HepG2 (cell line): ENCODE results near the gene ADGRB3. TPM values are rescaled to one million over a fixed set of nuclear protein-coding genes. Genes with fewer than 3 reads are reported as not detected.

ENCODE experiments used
- ARID3A ChIP-seq: IDR thresholded peaks from 2 replicates; pipeline ENCODE4 v1.6.1; 2012; ENCODE audit warnings: low read depth, low read length, improper control_type of control experiment
- BHLHE40 ChIP-seq: IDR thresholded peaks from 2 replicates; pipeline ENCODE4 v1.6.1; 2011; ENCODE audit warnings: low read length, improper control_type of control experiment
- CCDC6 ChIP-seq: sonication (generic); formaldehyde crosslinking; IDR thresholded peaks from 2 replicates; pipeline ENCODE4 v1.8.1; 2022; ENCODE audit warnings: mild to moderate bottlenecking, missing genetic modification reagents, moderate library complexity
- EEA1 ChIP-seq: sonication (generic); formaldehyde crosslinking; IDR thresholded peaks from 2 replicates; pipeline ENCODE4 v1.5.1; 2020; ENCODE audit warnings: mild to moderate bottlenecking, missing genetic modification reagents, borderline replicate concordance
- FOXA1 ChIP-seq, 2 experiments: fragments of 450-650 bp in 1 of 2; sonication (generic) in 1 of 2; formaldehyde crosslinking in 1 of 2; IDR thresholded peaks; 2 replicates each; pipeline versions ENCODE4 v1.4.0 to v1.6.1; 2016 to 2020; ENCODE audit warnings: missing genetic modification reagents in 1 of 2
- FOXO1 ChIP-seq: sonication (generic); formaldehyde crosslinking; IDR thresholded peaks from 2 replicates; pipeline ENCODE4 v1.4.0; 2020; ENCODE audit warnings: missing genetic modification reagents
- GABPB1 ChIP-seq: IDR thresholded peaks from 2 replicates; pipeline ENCODE4 v1.6.1; 2016; ENCODE audit warnings: mild to moderate bottlenecking, missing genetic modification reagents, moderate library complexity, missing compliant biosample characterization
- KDM4B ChIP-seq: sonication (generic); formaldehyde crosslinking; IDR thresholded peaks from 2 replicates; pipeline ENCODE4 v1.4.0; 2020; ENCODE audit warnings: missing genetic modification reagents
- KDM5A ChIP-seq: fragments of 200-600 bp; sonication (generic); IDR thresholded peaks from 2 replicates; pipeline ENCODE4 v1.7.0; 2018; ENCODE audit warnings: antibody characterized with exemption, mild to moderate bottlenecking, low read length, borderline replicate concordance
- NAIF1 ChIP-seq: sonication (generic); formaldehyde crosslinking; IDR thresholded peaks from 2 replicates; pipeline ENCODE4 v1.5.0; 2020; ENCODE audit warnings: mild to moderate bottlenecking, missing genetic modification reagents, borderline replicate concordance
- NFE2L1 ChIP-seq: sonication (generic); formaldehyde crosslinking; IDR thresholded peaks from 2 replicates; pipeline ENCODE4 v1.4.0; 2020; ENCODE audit warnings: missing genetic modification reagents, mild to moderate bottlenecking, borderline replicate concordance
- POGZ ChIP-seq: sonication (generic); formaldehyde crosslinking; IDR thresholded peaks from 2 replicates; pipeline ENCODE4 v1.4.0; 2020; ENCODE audit warnings: mild to moderate bottlenecking, missing genetic modification reagents
- RBM39 ChIP-seq: fragments of 200-400 bp; formaldehyde crosslinking; IDR thresholded peaks from one replicate; pipeline ENCODE4 v1.6.1; 2018; ENCODE audit warnings: antibody characterized with exemption, mild to moderate bottlenecking, low read depth, low read length; ENCODE audit not compliant: poor library complexity, severe bottlenecking
- RORA ChIP-seq: sonication (generic); formaldehyde crosslinking; IDR thresholded peaks from 2 replicates; pipeline ENCODE4 v1.5.0; 2020; ENCODE audit warnings: mild to moderate bottlenecking, missing genetic modification reagents, moderate library complexity
- STAT5B ChIP-seq: sonication (generic); formaldehyde crosslinking; IDR thresholded peaks from 2 replicates; pipeline ENCODE4 v1.4.0; 2020; ENCODE audit warnings: missing genetic modification reagents
- SYNCRIP ChIP-seq: fragments of 200-400 bp; formaldehyde crosslinking; IDR thresholded peaks from 2 replicates; pipeline ENCODE4 v1.6.1; 2018; ENCODE audit warnings: mild to moderate bottlenecking, low read depth, low read length; ENCODE audit not compliant: insufficient read depth
- TBP ChIP-seq: sonication (generic); formaldehyde crosslinking; IDR thresholded peaks from 2 replicates; pipeline ENCODE4 v1.5.0; 2020; ENCODE audit warnings: missing genetic modification reagents
- ZNF205 ChIP-seq: IDR thresholded peaks from 2 replicates; pipeline ENCODE4 v1.6.1; 2018; ENCODE audit warnings: missing biosample characterization, missing genetic modification reagents
- ZNF296 ChIP-seq: sonication (generic); formaldehyde crosslinking; conservative IDR thresholded peaks from 2 replicates; pipeline ENCODE4 v1.5.0; 2020; ENCODE audit warnings: mild to moderate bottlenecking, missing genetic modification reagents
- ZNF430 ChIP-seq: sonication (generic); formaldehyde crosslinking; IDR thresholded peaks from 2 replicates; pipeline ENCODE4 v1.9.0; 2021; ENCODE audit warnings: mild to moderate bottlenecking, missing genetic modification reagents
- ZNF567 ChIP-seq: sonication (generic); formaldehyde crosslinking; IDR thresholded peaks from 2 replicates; pipeline ENCODE4 v1.8.1; 2023; ENCODE audit warnings: mild to moderate bottlenecking, missing genetic modification reagents, borderline replicate concordance
- ZNF83 ChIP-seq: sonication (generic); formaldehyde crosslinking; IDR thresholded peaks from 2 replicates; pipeline ENCODE4 v1.4.0; 2020; ENCODE audit warnings: missing genetic modification reagents, mild to moderate bottlenecking, borderline replicate concordance
- ZSCAN20 ChIP-seq: sonication (generic); formaldehyde crosslinking; IDR thresholded peaks from 2 replicates; pipeline ENCODE4 v1.4.0; 2020; ENCODE audit warnings: missing genetic modification reagents, mild to moderate bottlenecking, borderline replicate concordance
- polyA plus RNA-seq, 8 experiments: library from polyadenylated mRNA; depleted of rRNA in 3 of 8; stranded (reverse) in 7 of 8; unstranded in 1 of 8; fragments of >200 nt; fragmentation: Illumina TruSeq in 4 of 8; extraction: Trizol in 4 of 8; gene quantifications; 2 replicates each; pipeline versions ENCODE4 v1.2.1 to v1.2.3, GENCODE V29; 2011 to 2016; ENCODE audit warnings: low read depth in 4 of 8, missing spikeins in 1 of 8, mixed read lengths in 1 of 8; ENCODE audit not compliant: insufficient read depth in 1 of 8
- total RNA-seq, 5 experiments: library from RNA; depleted of rRNA; stranded (reverse); fragments of >200 nt; fragmentation: Illumina TruSeq; extraction: Trizol; gene quantifications; 2 replicates each; pipeline ENCODE4 v1.2.3, GENCODE V29; 2016; ENCODE audit warnings: low read depth in 1 of 5
- TF ChIP-seq, protein P1 (sequence below): IDR thresholded peaks from 2 replicates; pipeline ENCODE4 v1.6.1; 2016; ENCODE audit warnings: missing compliant biosample characterization, missing genetic modification reagents, borderline replicate concordance
- TF ChIP-seq, protein P2 (sequence below), 2 experiments: fragments of 450-650 bp in 1 of 2; sonication (generic) in 1 of 2; formaldehyde crosslinking; IDR thresholded peaks; 2 replicates each; pipeline versions ENCODE4 v1.5.0 to v1.8.0; 2020 to 2022; ENCODE audit warnings: mild to moderate bottlenecking in 1 of 2, missing genetic modification reagents in 1 of 2
- TF ChIP-seq, protein P3 (sequence below): conservative IDR thresholded peaks from 2 replicates; pipeline ENCODE4 v1.6.1; 2018; ENCODE audit warnings: missing genetic modification reagents

ADGRB3 gene
- total and polyA plus RNA-seq, 2 of the 13 experiments (the other 11 are each of a cell fraction or from before 2014, with no cell fraction given): not detected

DNA sequence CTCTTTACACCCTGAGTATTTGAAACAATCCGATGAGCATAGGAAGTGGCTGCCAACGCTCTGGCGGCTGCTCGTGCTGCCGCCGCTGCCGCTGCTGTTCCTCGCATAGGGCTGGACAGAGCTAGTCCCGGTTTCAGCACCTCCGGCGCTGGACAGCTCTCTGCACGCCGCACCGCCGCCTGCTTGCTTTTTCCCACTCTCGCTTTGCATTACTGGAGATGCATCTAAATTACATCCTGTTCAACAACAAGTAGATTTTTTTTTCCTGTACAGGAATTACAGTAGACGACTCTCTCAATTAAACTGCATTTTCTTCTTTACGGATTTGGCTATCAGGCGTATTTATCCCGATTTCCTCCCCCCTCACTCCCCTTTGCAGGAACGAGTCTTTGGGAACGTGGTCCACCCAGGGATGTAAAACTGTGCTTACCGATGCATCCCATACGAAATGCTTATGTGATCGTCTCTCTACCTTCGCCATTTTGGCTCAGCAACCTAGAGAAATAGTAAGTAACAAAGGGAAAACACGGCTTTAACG, 597.9 kb downstream of the ADGRB3 start (continued):
- peak; percentile 95 for TF ChIP-seq CCDC6 (CRISPR knock-in tag)
- TF ChIP-seq ZNF567 (CRISPR knock-in tag): no peak
- TF ChIP-seq BHLHE40: no peak
- TF ChIP-seq SYNCRIP: no peak
- no peak for TF ChIP-seq NFE2L1 (CRISPR knock-in tag)
- TF ChIP-seq FOXO1 (CRISPR knock-in tag): peak; percentile 91
- peak; percentile 96 for TF ChIP-seq ZNF83
- no peak for TF ChIP-seq POGZ (CRISPR knock-in tag)
- peak; percentile 78; the same call in 1 of the 2 replicates for TF ChIP-seq NAIF1 (CRISPR knock-in tag)
- peak; percentile 77 for TF ChIP-seq GABPB1 (CRISPR knock-in tag)
- TF ChIP-seq ARID3A: no peak
- TF ChIP-seq RORA (CRISPR knock-in tag): no peak
- TF ChIP-seq, protein P1, sequence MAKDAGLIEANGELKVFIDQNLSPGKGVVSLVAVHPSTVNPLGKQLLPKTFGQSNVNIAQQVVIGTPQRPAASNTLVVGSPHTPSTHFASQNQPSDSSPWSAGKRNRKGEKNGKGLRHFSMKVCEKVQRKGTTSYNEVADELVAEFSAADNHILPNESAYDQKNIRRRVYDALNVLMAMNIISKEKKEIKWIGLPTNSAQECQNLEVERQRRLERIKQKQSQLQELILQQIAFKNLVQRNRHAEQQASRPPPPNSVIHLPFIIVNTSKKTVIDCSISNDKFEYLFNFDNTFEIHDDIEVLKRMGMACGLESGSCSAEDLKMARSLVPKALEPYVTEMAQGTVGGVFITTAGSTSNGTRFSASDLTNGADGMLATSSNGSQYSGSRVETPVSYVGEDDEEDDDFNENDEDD (CRISPR knock-in tag): peak; percentile 74; the same call in 1 of the 2 replicates
- TF ChIP-seq FOXA1 (IDR thresholded peaks at IDR 0.05): no peak
- TF ChIP-seq FOXA1 (CRISPR knock-in tag; IDR thresholded peaks at IDR 0.05): 0 out of 2 replicates have a peak, but pooled peaks have one; percentile 13
- TF ChIP-seq ZSCAN20: peak; percentile 98
- TF ChIP-seq ZNF205 (CRISPR knock-in tag): peak; percentile 95
- TF ChIP-seq, protein P2, sequence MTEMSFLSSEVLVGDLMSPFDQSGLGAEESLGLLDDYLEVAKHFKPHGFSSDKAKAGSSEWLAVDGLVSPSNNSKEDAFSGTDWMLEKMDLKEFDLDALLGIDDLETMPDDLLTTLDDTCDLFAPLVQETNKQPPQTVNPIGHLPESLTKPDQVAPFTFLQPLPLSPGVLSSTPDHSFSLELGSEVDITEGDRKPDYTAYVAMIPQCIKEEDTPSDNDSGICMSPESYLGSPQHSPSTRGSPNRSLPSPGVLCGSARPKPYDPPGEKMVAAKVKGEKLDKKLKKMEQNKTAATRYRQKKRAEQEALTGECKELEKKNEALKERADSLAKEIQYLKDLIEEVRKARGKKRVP (CRISPR knock-in tag; IDR thresholded peaks at IDR 0.05): peak in 1 of 2 experiments; percentile 71; a peak in 2 of 4 replicates
- TF ChIP-seq ZNF296 (CRISPR knock-in tag): peak; percentile 94
- no peak for TF ChIP-seq KDM5A
- TF ChIP-seq EEA1 (CRISPR knock-in tag): peak; percentile 97; the same call in 1 of the 2 replicates
- no peak for TF ChIP-seq RBM39
- peak; percentile 95 for TF ChIP-seq ZNF430 (CRISPR knock-in tag)
- peak; percentile 99 for TF ChIP-seq STAT5B (CRISPR knock-in tag)
- peak; percentile 100 for TF ChIP-seq KDM4B (CRISPR knock-in tag)
- TF ChIP-seq, protein P3, sequence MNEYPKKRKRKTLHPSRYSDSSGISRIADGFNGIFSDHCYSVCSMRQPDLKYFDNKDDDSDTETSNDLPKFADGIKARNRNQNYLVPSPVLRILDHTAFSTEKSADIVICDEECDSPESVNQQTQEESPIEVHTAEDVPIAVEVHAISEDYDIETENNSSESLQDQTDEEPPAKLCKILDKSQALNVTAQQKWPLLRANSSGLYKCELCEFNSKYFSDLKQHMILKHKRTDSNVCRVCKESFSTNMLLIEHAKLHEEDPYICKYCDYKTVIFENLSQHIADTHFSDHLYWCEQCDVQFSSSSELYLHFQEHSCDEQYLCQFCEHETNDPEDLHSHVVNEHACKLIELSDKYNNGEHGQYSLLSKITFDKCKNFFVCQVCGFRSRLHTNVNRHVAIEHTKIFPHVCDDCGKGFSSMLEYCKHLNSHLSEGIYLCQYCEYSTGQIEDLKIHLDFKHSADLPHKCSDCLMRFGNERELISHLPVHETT (CRISPR knock-in tag): peak; percentile 95
- TF ChIP-seq TBP (CRISPR knock-in tag): no peak
